Endothelial cell (in vitro differentiated cells): ENCODE results near the gene DCXR. TPM values are rescaled to one million over a fixed set of nuclear protein-coding genes. Genes with fewer than 3 reads are reported as not detected.

ENCODE experiments used
- DNase-seq: peaks from one replicate; pipeline ENCODE4 v3.0.0; 2021; ENCODE audit warnings: low spot score
- H3K27ac Mint-ChIP-seq: one replicate; pipeline ENCODE4 v1.8.0; 2021; ENCODE audit warnings: mixed read lengths, inconsistent platforms; ENCODE audit not compliant: unreplicated experiment
- H3K27me3 Mint-ChIP-seq: one replicate; pipeline ENCODE4 v1.8.0; 2021; ENCODE audit warnings: mild to moderate bottlenecking, moderate library complexity, mixed read lengths, inconsistent platforms; ENCODE audit not compliant: unreplicated experiment
- H3K36me3 Mint-ChIP-seq: one replicate; pipeline ENCODE4 v1.8.0; 2021; ENCODE audit warnings: mild to moderate bottlenecking, low read depth, mixed read lengths, inconsistent platforms; ENCODE audit not compliant: unreplicated experiment
- H3K4me1 Mint-ChIP-seq: one replicate; pipeline ENCODE4 v1.8.0; 2021; ENCODE audit warnings: mild to moderate bottlenecking, mixed read lengths, inconsistent platforms; ENCODE audit not compliant: unreplicated experiment
- H3K4me3 Mint-ChIP-seq: one replicate; pipeline ENCODE4 v1.8.0; 2021; ENCODE audit warnings: mild to moderate bottlenecking, mixed read lengths, inconsistent platforms; ENCODE audit not compliant: unreplicated experiment
- H3K9me3 Mint-ChIP-seq: one replicate; pipeline ENCODE4 v1.8.0; 2021; ENCODE audit warnings: mixed read lengths, inconsistent platforms; ENCODE audit not compliant: unreplicated experiment
- CTCF ChIP-seq: fragments of 200-600 bp; sonication (generic); IDR thresholded peaks from one replicate; pipeline ENCODE4 v1.5.0; 2021; ENCODE audit warnings: antibody characterized with exemption; ENCODE audit not compliant: unreplicated experiment
- total RNA-seq: library from RNA; stranded (reverse); fragmentation: NEBNext Ultra II Directional; extraction: Animal tissue kit (Norgen Biotek cat#: 25700); gene quantifications from one replicate; pipeline ENCODE4 v1.2.1, GENCODE V29; 2021; ENCODE audit not compliant: unreplicated experiment

The DCXR gene
- total RNA-seq, 1 donor from 2014 or later = 30.8 TPM

GRCh38 chr17:82009413-82009812 is 28.1 kb downstream of the DCXR start:
- H3K4me1 Mint-ChIP-seq = peaks cover 4% of the 10 kb centered on the region
- no peaks in the 10 kb centered on the region for H3K9me3 Mint-ChIP-seq
- H3K27me3 Mint-ChIP-seq = peaks cover 8% of the 10 kb centered on the region
- no peak for TF ChIP-seq CTCF
- H3K36me3 Mint-ChIP-seq = no peaks in the 10 kb centered on the region
- H3K27ac Mint-ChIP-seq = no peak overlapping the region
- H3K4me3 Mint-ChIP-seq = no peak overlapping the region
- no peak for DNase-seq

GRCh38 chr17:82008941-82009405 is 28.5 kb downstream of the DCXR start:
- H3K9me3 Mint-ChIP-seq = no peaks in the 10 kb centered on the region
- H3K27me3 Mint-ChIP-seq = peaks cover 8% of the 10 kb centered on the region
- no peak for DNase-seq
- H3K27ac Mint-ChIP-seq = no peak overlapping the region
- no peak for TF ChIP-seq CTCF
- no peak overlapping the region for H3K4me3 Mint-ChIP-seq
- H3K36me3 Mint-ChIP-seq = no peaks in the 10 kb centered on the region
- H3K4me1 Mint-ChIP-seq = peaks cover 4% of the 10 kb centered on the region

GRCh38 chr17:82008258-82008940 is 29.1 kb downstream of the DCXR start:
- no peak overlapping the region for H3K27ac Mint-ChIP-seq
- peaks cover 8% of the 10 kb centered on the region for H3K27me3 Mint-ChIP-seq
- no peak for TF ChIP-seq CTCF
- DNase-seq = no peak
- peak overlapping the region; percentile 37 for H3K4me3 Mint-ChIP-seq
- peaks cover 4% of the 10 kb centered on the region for H3K4me1 Mint-ChIP-seq
- H3K36me3 Mint-ChIP-seq = no peaks in the 10 kb centered on the region
- H3K9me3 Mint-ChIP-seq = no peaks in the 10 kb centered on the region

GRCh38 chr17:82007495-82008257 is 29.8 kb downstream of the DCXR start:
- Mint-ChIP-seq H3K4me3 (peak overlapping the region; percentile 37), H3K27me3 (peaks cover 8% of the 10 kb centered on the region), H3K36me3 (no peaks in the 10 kb centered on the region), H3K4me1 (peaks cover 4% of the 10 kb centered on the region), H3K9me3 (no peaks in the 10 kb centered on the region), H3K27ac (no peak overlapping the region)
- TF ChIP-seq CTCF = no peak
- DNase-seq = no peak

- no peak for TF ChIP-seq CTCF
- Mint-ChIP-seq H3K4me1 (peaks cover 4% of the 10 kb centered on the region), H3K36me3 (no peaks in the 10 kb centered on the region)
Measured at GRCh38 chr17:82007228-82007494, 30.3 kb downstream of the DCXR start.

More at GRCh38 chr17:82007228-82007494, 30.3 kb downstream of the DCXR start:
- peaks cover 8% of the 10 kb centered on the region for H3K27me3 Mint-ChIP-seq
- DNase-seq = no peak
- H3K4me3 Mint-ChIP-seq = no peak overlapping the region
- no peak overlapping the region for H3K27ac Mint-ChIP-seq
- H3K9me3 Mint-ChIP-seq = no peaks in the 10 kb centered on the region
